SK-N-SH (cell line): ENCODE measurements around the gene ALPI. TPM values are rescaled to one million over a fixed set of nuclear protein-coding genes. Genes with fewer than 3 reads are reported as not detected.
A peak's percentile ranks its signal among the peaks of the same experiment; 100 is the strongest.
"Not testable (repeated sequence)": the region's sequence is repeated elsewhere in the genome, so short reads cannot be mapped to it uniquely, and the experiment has no call there.

ENCODE experiments used
- CTCF ChIA-PET: fragments of 300-600, 350-600 bp; formaldehyde crosslinking; extraction: SDS; loops from one replicate; lab custom pipeline; 2021; lab: Yijun Ruan, JAX
- POLR2A ChIA-PET: fragments of 350-600 bp; sonication (Branson Sonifier 250); formaldehyde crosslinking; extraction: SDS; loops from one replicate; lab custom pipeline; 2020; ENCODE audit warnings: antibody characterized with exemption, inconsistent platforms; lab: Yijun Ruan, JAX
- DNase-seq: peaks from one replicate; pipeline ENCODE4 v3.0.0; 2012
- H2AFZ ChIP-seq: fragments of 200-600 bp; sonication (generic); 2 replicates; pipeline ENCODE4 v1.8.1; 2016; ENCODE audit warnings: antibody characterized with exemption, mild to moderate bottlenecking, low read depth
- H3F3A ChIP-seq: fragments of 200-600 bp; sonication (generic); replicated peaks from 2 replicates; pipeline ENCODE3; 2016; ENCODE audit warnings: antibody characterized with exemption, mild to moderate bottlenecking; ENCODE audit not compliant: insufficient read depth
- H3K27ac ChIP-seq, 2 experiments: fragments of 200-500 bp in 1 of 2; fragments of 200-600 bp in 1 of 2; sonication (Bioruptor generic) in 1 of 2; sonication (generic), shearing (Covaris generic) in 1 of 2; 2 replicates each; pipeline versions ENCODE4 v1.5.1 to v1.6.1; 2014 to 2016; ENCODE audit warnings: low read depth in 2 of 2, inconsistent platforms in 1 of 2, low read length in 1 of 2, mild to moderate bottlenecking in 1 of 2, mixed read lengths in 1 of 2
- H3K27me3 ChIP-seq: fragments of 200-600 bp; sonication (generic), shearing (Covaris generic); 2 replicates; pipeline ENCODE4 v1.6.1; 2016; ENCODE audit warnings: mixed run types; ENCODE audit not compliant: insufficient read depth
- H3K36me3 ChIP-seq, 2 experiments: fragments of 200-500 bp in 1 of 2; fragments of 200-600 bp in 1 of 2; sonication (Bioruptor generic) in 1 of 2; sonication (generic) in 1 of 2; replicated peaks in 1 of 2; 2 replicates each; pipeline versions ENCODE3 to v1.5.1; 2014 to 2016; ENCODE audit warnings: low read length in 1 of 2, mild to moderate bottlenecking in 1 of 2; ENCODE audit not compliant: insufficient read depth in 2 of 2, control insufficient read depth in 1 of 2
- H3K4me1 ChIP-seq, 2 experiments: fragments of 200-500 bp in 1 of 2; fragments of 200-600 bp in 1 of 2; sonication (Bioruptor generic) in 1 of 2; sonication (generic), shearing (Covaris generic) in 1 of 2; 2 replicates each; pipeline versions ENCODE4 v1.5.1 to v1.6.1; 2014 to 2016; ENCODE audit warnings: low read depth in 1 of 2, low read length in 1 of 2, mixed run types in 1 of 2; ENCODE audit not compliant: insufficient read depth in 2 of 2, control insufficient read depth in 1 of 2
- H3K4me2 ChIP-seq: fragments of 200-600 bp; sonication (generic), shearing (Covaris generic); 2 replicates; pipeline ENCODE4 v1.6.1; 2017; ENCODE audit warnings: mixed run types
- H3K4me3 ChIP-seq, 2 experiments: fragments of 200-500 bp in 1 of 2; fragments of 200-600 bp in 1 of 2; sonication (Bioruptor generic) in 1 of 2; sonication (generic), shearing (Covaris generic) in 1 of 2; 2 replicates each; pipeline versions ENCODE4 v1.5.1 to v1.8.1; 2014 to 2016; ENCODE audit warnings: low read depth in 2 of 2, inconsistent platforms in 1 of 2, low read length in 1 of 2, mild to moderate bottlenecking in 1 of 2, mixed read lengths in 1 of 2, moderate library complexity in 1 of 2
- H3K79me2 ChIP-seq: fragments of 200-600 bp; sonication (generic); 2 replicates; pipeline ENCODE4 v1.8.1; 2017; ENCODE audit warnings: mild to moderate bottlenecking; ENCODE audit not compliant: insufficient read depth
- H3K9ac ChIP-seq: fragments of 200-600 bp; sonication (generic); 2 replicates; pipeline ENCODE4 v1.6.1; 2017; ENCODE audit warnings: mixed run types
- H3K9me2 ChIP-seq: fragments of 200-600 bp; sonication (generic); 2 replicates; pipeline ENCODE4 v1.6.1; 2017; ENCODE audit warnings: mixed run types
- H3K9me3 ChIP-seq: fragments of 200-600 bp; sonication (generic); 2 replicates; pipeline ENCODE4 v1.6.1; 2017; ENCODE audit warnings: mixed run types, mild to moderate bottlenecking, moderate library complexity
- H4K20me1 ChIP-seq: fragments of 200-600 bp; sonication (generic); 2 replicates; pipeline ENCODE4 v1.6.1; 2017; ENCODE audit warnings: mild to moderate bottlenecking, mixed run types; ENCODE audit not compliant: insufficient read depth
- CTCF ChIP-seq: fragments of 200-600 bp; sonication (generic); IDR thresholded peaks from 2 replicates; pipeline ENCODE4 v1.6.1; 2017; ENCODE audit warnings: antibody characterized with exemption, mild to moderate bottlenecking, moderate library complexity
- EZH2phosphoT487 ChIP-seq: fragments of 200-600 bp; sonication (generic); IDR thresholded peaks from 2 replicates; pipeline ENCODE4 v1.6.1; 2017; ENCODE audit warnings: low read depth, mixed run types, mild to moderate bottlenecking, antibody characterized with exemption, moderate library complexity, borderline replicate concordance
- MXI1 ChIP-seq: IDR thresholded peaks from 2 replicates; pipeline ENCODE4 v1.6.1; 2012; ENCODE audit warnings: mild to moderate bottlenecking, low read depth, low read length, improper control_type of control experiment
- NRF1 ChIP-seq: IDR thresholded peaks from 2 replicates; pipeline ENCODE4 v1.6.1; 2012; ENCODE audit warnings: low read depth, mild to moderate bottlenecking, low read length
- POLR2AphosphoS5 ChIP-seq: IDR thresholded peaks from 2 replicates; pipeline ENCODE4 v1.6.1; 2012; ENCODE audit warnings: low read depth, low read length
- RAD21 ChIP-seq: IDR thresholded peaks from 2 replicates; pipeline ENCODE4 v1.6.1; 2012; ENCODE audit warnings: mild to moderate bottlenecking, low read length
- SMC3 ChIP-seq: IDR thresholded peaks from 2 replicates; pipeline ENCODE4 v1.6.1; 2012; ENCODE audit warnings: low read depth, low read length, improper control_type of control experiment
- WGBS: methylation state at CpG from one replicate; pipeline ENCODE4 v1.1.6; 2017; ENCODE audit warnings: low lambda C conversion rate; 5-methylcytosine and 5-hydroxymethylcytosine counted together
- polyA plus RNA-seq, 3 experiments: library from polyadenylated mRNA; depleted of rRNA; stranded (reverse); fragments of >200 nt; gene quantifications; 2 replicates each; pipeline ENCODE4 v1.2.3, GENCODE V29; 2012

The ALPI gene
- polyA plus RNA-seq, 1 of the 3 experiments (the other 2 are of a cell fraction) = not detected

GRCh38 chr2:232438951-232439757, 16.8 kb upstream of the ALPI start (continued):
- TF ChIP-seq MXI1 = no peak
- no peak for TF ChIP-seq NRF1

DNA sequence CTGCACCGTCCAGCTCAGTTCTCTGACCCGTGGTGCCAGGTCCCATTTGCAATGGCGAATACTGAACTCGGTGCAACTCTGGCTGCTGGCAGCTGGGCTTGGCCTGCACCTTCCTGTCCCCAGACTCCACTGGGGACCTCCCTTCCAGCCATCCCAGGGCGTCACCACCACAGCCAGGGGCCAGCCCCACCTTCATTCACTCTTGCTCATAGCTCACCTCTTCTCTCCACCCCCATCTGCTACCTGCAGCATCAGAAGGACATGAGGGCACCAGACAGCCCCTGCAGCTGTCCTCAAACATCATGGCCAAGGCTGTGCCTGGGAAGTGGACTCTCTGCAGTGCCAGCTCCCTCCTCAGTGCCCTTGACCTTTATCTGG, 16.2 kb upstream of the ALPI start:
- Histone ChIP-seq H3K27me3 (no peaks in the 10 kb centered on the region), H3F3A (no peaks in the 10 kb centered on the region), H3K27ac (no peak overlapping the region), H3K4me2 (no peak overlapping the region), H3K79me2 (no peaks in the 10 kb centered on the region)
- CTCF ChIA-PET = interaction anchor here (0.5 to 4.6 kb wide), 31 partner anchors 10 to 640 kb away, joined by 3 to 49 read pairs (median 4); partner anchors contain the start of genes NPPC and PRSS56
- TF ChIP-seq RAD21 (0 out of 2 replicates have a peak, but pooled peaks have one; percentile 0), POLR2AphosphoS5 (no peak), EZH2phosphoT487 (no peak)
- TF ChIP-seq, all 33 proteins: peak for 1
- H3K9ac ChIP-seq = no peak overlapping the region
- no peaks in the 10 kb centered on the region; a peak in 1 of 4 replicates for H3K4me1 ChIP-seq
- no peaks in the 10 kb centered on the region for H3K9me3 ChIP-seq
- H4K20me1 ChIP-seq = no peaks in the 10 kb centered on the region
- H3K4me3 ChIP-seq = no peak overlapping the region
- no peaks in the 10 kb centered on the region for H3K9me2 ChIP-seq
- POLR2A ChIA-PET = no interaction called here
- H3K36me3 ChIP-seq = no peaks in the 10 kb centered on the region
- H2AFZ ChIP-seq = no peak overlapping the region
- 9% methylated on average over 2 of the region's 5 CpGs for WGBS
- peak; percentile 44 for DNase-seq

GRCh38 chr2:232440220-232441018, 15.5 kb upstream of the ALPI start:
- H3K9ac ChIP-seq, H3K4me1 ChIP-seq, H3K27ac ChIP-seq, H3K27me3 ChIP-seq, H4K20me1 ChIP-seq, H3K9me3 ChIP-seq, H3K36me3 ChIP-seq, H3K79me2 ChIP-seq, H2AFZ ChIP-seq, H3K4me3 ChIP-seq, POLR2A ChIA-PET, H3K4me2 ChIP-seq, H3F3A ChIP-seq, H3K9me2 ChIP-seq: not testable (repeated sequence)
- CTCF ChIA-PET = interaction anchor here (0.7 to 4.6 kb wide), 26 partner anchors 10 to 640 kb away, joined by 3 to 49 read pairs (median 4); partner anchors contain the start of gene PRSS56
- WGBS = 25% methylated on average over 12 of the region's 16 CpGs
- TF ChIP-seq RAD21 (peak; percentile 84), CTCF (peak; percentile 85), SMC3 (peak; percentile 80)
- DNase-seq = peak; percentile 90
